ENCODE measurements around the gene RAB25.

Gene RAB25

GRCh38 chr1:156074661-156075060, 13.7 kb downstream of the RAB25 start:
- no peak for TF ChIP-seq CTCF (IDR thresholded peaks at IDR 0.05; ENCODE audit: low read depth, low read length)
- no peak for DNase-seq (ENCODE audit: extremely low read depth, low read depth)

GRCh38 chr1:156075162-156075561, 14.2 kb downstream of the RAB25 start:
- no peak for TF ChIP-seq CTCF (IDR thresholded peaks at IDR 0.05; ENCODE audit: low read depth, low read length)
- DNase-seq (ENCODE audit: extremely low read depth, low read depth), result no peak

- no peak for DNase-seq (ENCODE audit: extremely low read depth, low read depth)
- no peak for TF ChIP-seq CTCF (IDR thresholded peaks at IDR 0.05; ENCODE audit: low read depth, low read length)
Observed at GRCh38 chr1:156075775-156076204, 14.8 kb downstream of the RAB25 start.

GRCh38 chr1:156076609-156077429, 15.9 kb downstream of the RAB25 start:
- no peak for DNase-seq (ENCODE audit: extremely low read depth, low read depth)
- TF ChIP-seq CTCF (IDR thresholded peaks at IDR 0.05; ENCODE audit: low read depth, low read length), result no peak

- no peak for DNase-seq (ENCODE audit: extremely low read depth, low read depth)
- no peak for TF ChIP-seq CTCF (IDR thresholded peaks at IDR 0.05; ENCODE audit: low read depth, low read length)
Observed at GRCh38 chr1:156077430-156077760, 16.4 kb downstream of the RAB25 start.

GRCh38 chr1:156078728-156079127, 17.8 kb downstream of the RAB25 start:
- no peak for TF ChIP-seq CTCF (IDR thresholded peaks at IDR 0.05; ENCODE audit: low read depth, low read length)
- DNase-seq (ENCODE audit: extremely low read depth, low read depth), result no peak

- DNase-seq (ENCODE audit: extremely low read depth, low read depth), result no peak
- TF ChIP-seq CTCF (IDR thresholded peaks at IDR 0.05; ENCODE audit: low read depth, low read length), result no peak
Observed at GRCh38 chr1:156079762-156080161, 18.8 kb downstream of the RAB25 start.

Measured in AG09319 (cell line).